BJ (cell line): Measurements from ENCODE around the gene PLEKHF1. TPM values are rescaled to one million over a fixed set of nuclear protein-coding genes. Genes with fewer than 3 reads are reported as not detected.
"Not testable (repeated sequence)": the region's sequence is repeated elsewhere in the genome, so short reads cannot be mapped to it uniquely, and the experiment has no call there.

Experiments used
- CTCF ChIA-PET: fragments of 350-600 bp; formaldehyde crosslinking; extraction: SDS; loops from one replicate; lab custom pipeline; 2021; ENCODE audit warnings: antibody characterized with exemption, inconsistent platforms; lab: Yijun Ruan, JAX
- POLR2A ChIA-PET: fragments of 300-600 bp; sonication (Branson Sonifier 250); formaldehyde crosslinking; extraction: SDS; loops from one replicate; lab custom pipeline; 2021; ENCODE audit warnings: antibody characterized with exemption; lab: Charles Lee
- DNase-seq: peaks from one replicate; pipeline ENCODE4 v3.0.0-alpha.2; 2011; ENCODE audit warnings: low read depth
- H3K27me3 ChIP-seq: 2 replicates; pipeline ENCODE4 v1.6.0; 2011; ENCODE audit warnings: low read length; ENCODE audit not compliant: control insufficient read depth, insufficient read depth
- H3K36me3 ChIP-seq: 2 replicates; pipeline ENCODE4 v1.5.1; 2011; ENCODE audit warnings: low read length; ENCODE audit not compliant: control insufficient read depth, insufficient read depth
- H3K4me3 ChIP-seq: 2 replicates; pipeline ENCODE4 v1.5.1; 2011; ENCODE audit warnings: low read depth, mild to moderate bottlenecking, control low read depth, low read length
- CTCF ChIP-seq: IDR thresholded peaks from 2 replicates; pipeline ENCODE4 v1.5.1; 2011; ENCODE audit warnings: low read depth, mild to moderate bottlenecking, control low read depth, inconsistent platforms, low read length, moderate library complexity; ENCODE audit not compliant: insufficient read depth
- polyA plus RNA-seq: library from polyadenylated mRNA; depleted of rRNA; stranded (reverse); fragments of >200 nt; gene quantifications from 2 replicates; pipeline ENCODE4 v1.2.3, GENCODE V29; 2011

The PLEKHF1 gene
- polyA plus RNA-seq, 1 experiment, result 8.7 TPM

GRCh38 chr19:29705706-29706105 lies 40.4 kb downstream of the PLEKHF1 start:
- Histone ChIP-seq H3K36me3 (peaks cover 18% of the 10 kb centered on the region), H3K4me3 (no peak overlapping the region), H3K27me3 (no peaks in the 10 kb centered on the region)
- TF ChIP-seq CTCF, result no peak
- DNase-seq, result no peak
- ChIA-PET CTCF (interaction anchor here (0.9 to 3.5 kb wide), 3 partner anchors 11 to 95 kb away, joined by 4 to 12 read pairs (median 8); no protein-coding TSS in a partner anchor), POLR2A (no interaction called here)

- TF ChIP-seq CTCF, result no peak
- Histone ChIP-seq H3K36me3 (peaks cover 18% of the 10 kb centered on the region), H3K4me3 (no peak overlapping the region), H3K27me3 (no peaks in the 10 kb centered on the region)
- ChIA-PET POLR2A (no interaction called here), CTCF (interaction anchor here (0.9 to 3.5 kb wide), 3 partner anchors 10 to 96 kb away, joined by 4 to 12 read pairs (median 8); no protein-coding TSS in a partner anchor)
- no peak for DNase-seq
These were observed 41.4 kb downstream of the PLEKHF1 start for GRCh38 chr19:29706635-29707034.

- no peak for TF ChIP-seq CTCF
- no peak for DNase-seq
- POLR2A ChIA-PET, result no interaction called here
- CTCF ChIA-PET, result interaction anchor here (0.9 to 3.5 kb wide), 4 partner anchors 8 to 99 kb away, joined by 3 to 12 read pairs (median 6); no protein-coding TSS in a partner anchor
- no peaks in the 10 kb centered on the region for H3K27me3 ChIP-seq
- H3K36me3 ChIP-seq, result peaks cover 11% of the 10 kb centered on the region
- no peak overlapping the region for H3K4me3 ChIP-seq
These were observed 43.5 kb downstream of the PLEKHF1 start for GRCh38 chr19:29708554-29709439.

- POLR2A ChIA-PET, DNase-seq, H3K4me3 ChIP-seq, H3K27me3 ChIP-seq: not testable (repeated sequence)
- peaks cover 11% of the 10 kb centered on the region for H3K36me3 ChIP-seq
- CTCF ChIA-PET, result interaction anchor here (1.7 to 2.4 kb wide), 2 partner anchors 15 to 100 kb away, joined by 3 to 10 read pairs; no protein-coding TSS in a partner anchor
These were observed 44.2 kb downstream of the PLEKHF1 start for GRCh38 chr19:29709440-29709798.

- no peak for TF ChIP-seq CTCF
- Histone ChIP-seq H3K4me3 (no peak overlapping the region), H3K36me3 (peaks cover 10% of the 10 kb centered on the region), H3K27me3 (no peaks in the 10 kb centered on the region)
- ChIA-PET CTCF (interaction anchor here (1.3 to 7.9 kb wide), 4 partner anchors 17 to 103 kb away, joined by 5 to 250 read pairs (median 8); partner anchors contain the start of gene POP4), POLR2A (no interaction called here)
- no peak for DNase-seq
These were observed 46.4 kb downstream of the PLEKHF1 start for GRCh38 chr19:29711584-29712132.
